IPS-11a (cell line): ENCODE data around the gene PCED1A.

Experiments used
- H3K4me3 ChIP-seq: one replicate; pipeline ENCODE4 v1.5.1; 2013; ENCODE audit warnings: low read depth, low read length, control low read depth

Gene PCED1A, protein sequence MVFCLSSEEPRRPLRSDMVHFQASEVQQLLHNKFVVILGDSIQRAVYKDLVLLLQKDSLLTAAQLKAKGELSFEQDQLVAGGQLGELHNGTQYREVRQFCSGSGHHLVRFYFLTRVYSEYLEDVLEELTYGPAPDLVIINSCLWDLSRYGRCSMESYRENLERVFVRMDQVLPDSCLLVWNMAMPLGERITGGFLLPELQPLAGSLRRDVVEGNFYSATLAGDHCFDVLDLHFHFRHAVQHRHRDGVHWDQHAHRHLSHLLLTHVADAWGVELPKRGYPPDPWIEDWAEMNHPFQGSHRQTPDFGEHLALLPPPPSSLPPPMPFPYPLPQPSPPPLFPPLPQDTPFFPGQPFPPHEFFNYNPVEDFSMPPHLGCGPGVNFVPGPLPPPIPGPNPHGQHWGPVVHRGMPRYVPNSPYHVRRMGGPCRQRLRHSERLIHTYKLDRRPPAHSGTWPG

GRCh38 chr20:2840138-2840966 is at the start of gene PCED1A, which contains the start of gene VPS16:
Gene PCED1A (minus strand): TSS chr20:2840655. CDS start chr20:2839912, 743 bp downstream.
Gene VPS16 (plus strand): TSS chr20:2840745. CDS start chr20:2840775, 30 bp downstream.
- peak within 1 kb of the TSS; percentile 72 for H3K4me3 ChIP-seq

- H3K4me3 ChIP-seq, result no peak overlapping the region
These were observed 49.3 kb upstream of the PCED1A start for GRCh38 chr20:2889797-2890196.

GRCh38 chr20:2889209-2889608 is 48.8 kb upstream of the PCED1A start:
- no peak overlapping the region for H3K4me3 ChIP-seq

- H3K4me3 ChIP-seq, result no peak overlapping the region
These were observed 47.9 kb upstream of the PCED1A start for GRCh38 chr20:2888224-2888955.

DNA sequence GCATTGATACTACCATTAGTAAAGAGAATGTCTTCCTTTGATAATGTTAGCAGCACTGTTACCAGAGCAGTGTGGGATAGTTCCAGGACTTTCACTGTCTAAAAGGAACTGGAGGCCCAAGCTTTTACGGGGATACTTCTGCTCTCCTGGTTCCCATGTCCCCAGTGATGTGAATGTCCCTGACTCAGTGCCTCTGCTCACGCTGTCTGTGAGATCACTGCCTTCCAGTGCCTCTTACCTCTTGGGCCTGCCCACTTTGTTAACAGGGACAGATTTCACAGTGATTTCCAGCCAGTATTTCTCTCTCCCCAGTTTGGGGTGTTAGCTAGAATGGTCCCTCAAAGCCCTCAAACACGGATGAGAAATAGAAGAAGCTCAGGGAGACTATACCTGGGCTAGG is 47.3 kb upstream of the PCED1A start:
- H3K4me3 ChIP-seq, result no peak overlapping the region

DNA sequence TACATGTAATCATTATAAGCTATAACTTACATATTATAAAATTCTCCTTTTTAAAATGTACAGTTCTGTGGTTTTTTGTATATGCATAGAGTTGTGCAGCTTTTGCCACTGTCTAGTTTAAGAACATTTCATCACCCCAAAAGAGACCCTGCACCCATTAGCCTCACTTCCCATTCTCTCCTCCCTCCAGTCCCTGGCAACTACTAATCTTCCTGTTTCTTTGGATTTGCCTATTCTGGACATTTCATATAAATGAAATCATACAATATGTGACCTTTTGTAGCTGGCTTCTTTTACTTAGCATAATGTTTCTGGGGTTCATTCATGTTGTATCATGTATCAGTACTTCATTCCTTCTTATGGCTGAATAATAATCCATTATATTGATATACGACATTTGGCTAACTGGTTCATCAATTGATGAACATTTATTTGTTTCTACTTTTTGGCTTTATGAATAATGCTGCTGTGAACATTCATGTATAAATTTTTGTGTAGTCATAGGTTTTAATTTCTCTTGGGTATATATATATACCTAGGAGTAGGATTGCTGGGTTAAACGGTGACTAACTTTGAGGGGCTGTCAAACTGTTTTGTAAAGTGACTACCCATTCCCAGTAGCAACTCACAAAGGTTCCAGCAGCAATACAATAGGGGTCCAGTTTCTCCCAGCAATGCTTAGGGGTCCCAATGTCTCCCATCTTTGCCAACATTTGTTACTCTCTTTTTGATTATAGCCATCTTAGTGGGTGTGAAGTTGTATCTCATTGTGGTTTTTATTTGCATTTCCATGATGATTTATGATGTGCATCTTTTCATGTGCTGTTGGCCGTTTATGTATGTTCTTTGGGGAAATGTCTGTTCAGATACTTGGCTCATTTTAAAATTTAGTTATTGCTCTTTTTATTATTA is 43.5 kb upstream of the PCED1A start:
- no peak overlapping the region for H3K4me3 ChIP-seq

DNA sequence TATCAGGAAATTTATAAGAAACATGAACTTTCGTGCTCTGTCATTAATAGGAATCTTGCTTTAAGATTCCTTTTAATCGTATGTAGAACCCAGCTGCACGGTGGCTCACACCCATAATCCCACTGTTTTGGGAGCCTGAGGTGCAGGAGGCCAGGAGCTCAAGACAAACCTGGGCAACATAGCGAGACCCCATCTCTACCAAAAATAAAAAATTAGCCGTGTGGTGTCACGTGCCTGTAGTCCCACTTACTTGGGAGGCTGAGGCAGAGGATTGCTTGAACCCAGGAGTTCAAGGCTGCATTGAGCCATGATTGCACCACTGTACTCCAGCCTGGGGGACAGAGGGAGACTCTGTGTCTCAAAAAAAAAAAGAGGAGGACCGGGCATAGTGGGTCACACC is 40.2 kb upstream of the PCED1A start:
- H3K4me3 ChIP-seq, result no peak overlapping the region

DNA sequence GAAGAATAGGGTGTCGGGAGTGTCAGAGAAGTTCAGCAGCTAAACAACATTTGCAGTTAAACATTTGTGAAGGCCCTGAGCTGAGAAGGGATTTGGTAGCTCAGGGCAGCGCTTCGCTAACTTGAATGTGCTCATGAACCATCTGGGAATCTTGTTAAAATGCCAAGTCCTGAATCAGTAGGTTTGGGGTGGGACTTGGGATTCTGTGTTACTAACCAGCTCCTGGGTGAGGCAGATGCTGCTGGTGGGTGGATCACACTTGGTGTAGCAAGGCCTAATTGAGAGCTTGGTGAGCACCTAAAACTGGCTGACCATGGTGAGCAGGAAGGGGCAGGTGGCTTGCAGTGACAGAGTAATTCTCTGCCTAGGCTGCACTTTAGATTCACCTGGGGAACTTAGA is 38.7 kb upstream of the PCED1A start:
- no peak overlapping the region for H3K4me3 ChIP-seq

GRCh38 chr20:2878515-2878914 is 38.1 kb upstream of the PCED1A start:
- H3K4me3 ChIP-seq, result no peak overlapping the region

- no peak overlapping the region for H3K4me3 ChIP-seq
These were observed 35.3 kb upstream of the PCED1A start for GRCh38 chr20:2875690-2876203.

- peak overlapping the region; percentile 86 for H3K4me3 ChIP-seq
These were observed 34.0 kb upstream of the PCED1A start for GRCh38 chr20:2874456-2874855.

GRCh38 chr20:2873747-2874041 is 33.2 kb upstream of the PCED1A start:
- peak overlapping the region; percentile 86 for H3K4me3 ChIP-seq

DNA sequence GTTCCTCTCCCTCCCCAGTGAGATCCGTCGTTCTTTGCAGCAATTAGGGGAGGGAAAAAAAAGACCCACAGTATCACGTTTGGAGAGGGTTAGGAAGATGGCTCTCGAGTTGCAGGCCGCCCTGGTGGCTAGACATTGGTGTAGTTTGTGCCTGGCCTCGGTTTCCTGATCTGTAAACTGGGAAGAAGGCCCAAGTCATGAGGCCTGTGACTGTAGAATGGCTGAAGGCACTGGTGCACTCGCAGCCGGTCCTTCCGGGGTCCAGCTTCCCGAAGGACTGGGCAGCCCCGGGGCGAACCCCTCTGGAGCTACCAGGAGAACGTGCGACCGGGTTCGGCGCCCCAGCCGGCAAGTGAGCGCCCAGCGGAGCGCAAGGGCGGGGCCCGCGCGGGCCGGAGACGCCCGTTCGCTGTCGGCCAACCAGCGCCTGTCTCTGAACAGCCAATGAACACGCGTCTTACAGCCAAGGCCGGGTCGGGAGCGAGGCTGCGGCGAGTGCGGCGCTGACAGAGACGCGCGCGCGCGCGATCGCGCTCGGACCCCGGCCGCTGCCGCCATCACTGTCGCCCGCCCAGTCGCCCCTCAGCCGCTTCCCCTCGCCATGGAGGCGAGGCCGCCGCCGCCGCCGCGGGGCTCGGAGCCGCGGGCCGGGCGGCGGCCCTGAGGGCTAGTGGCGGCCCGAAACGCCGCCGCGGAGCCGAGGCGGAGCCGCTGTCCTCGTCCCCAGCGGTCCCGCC is 32.7 kb upstream of the PCED1A start, which contains the start of gene PTPRA:
Gene PTPRA (plus strand): TSS at position 472 of the 737 bp plus-strand sequence. CDS start 90,797 bp downstream, outside the sequence.
- H3K4me3 ChIP-seq, result peak within 1 kb of the TSS; percentile 86

- peak overlapping the region; percentile 86 for H3K4me3 ChIP-seq
These were observed 32.1 kb upstream of the PCED1A start for GRCh38 chr20:2872459-2873009.

- peak overlapping the region; percentile 86 for H3K4me3 ChIP-seq
These were observed 31.4 kb upstream of the PCED1A start for GRCh38 chr20:2871661-2872458.

DNA sequence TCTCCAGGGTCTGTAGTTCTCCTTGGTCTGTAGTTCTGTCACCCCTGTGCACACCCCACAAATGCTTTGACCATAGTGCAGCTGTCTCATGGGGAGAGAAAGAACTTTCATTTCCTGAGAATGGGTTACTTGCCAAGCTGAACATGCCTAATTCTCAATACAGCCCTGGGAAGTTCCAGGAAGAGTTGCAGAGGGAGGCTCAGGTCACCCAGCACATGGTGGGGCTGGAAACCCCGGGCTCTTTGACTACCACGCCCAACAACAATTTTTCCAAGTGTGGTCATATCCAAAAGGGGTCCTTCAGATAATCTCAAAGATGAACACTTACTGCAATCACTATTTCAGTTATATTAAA is 30.6 kb upstream of the PCED1A start:
- no peak overlapping the region for H3K4me3 ChIP-seq

GRCh38 chr20:2869381-2869780 is 28.9 kb upstream of the PCED1A start:
- no peak overlapping the region for H3K4me3 ChIP-seq
